Neural progenitor cell (in vitro differentiated cells): Measurements from ENCODE around the gene RGS14. TPM values are rescaled to one million over a fixed set of nuclear protein-coding genes. Genes with fewer than 3 reads are reported as not detected.

Experiments used
- DNase-seq: peaks from one replicate; pipeline ENCODE4 v3.0.0-alpha.2; 2016; ENCODE audit warnings: low spot score
- H2AFZ ChIP-seq: fragments of 200-600 bp; sonication (generic); replicated peaks from 2 replicates; pipeline ENCODE4 v1.6.1; 2016; ENCODE audit warnings: antibody characterized with exemption
- H3F3A ChIP-seq: fragments of 200-600 bp; sonication (generic); 2 replicates; pipeline ENCODE4 v1.6.1; 2016; ENCODE audit warnings: antibody characterized with exemption, low read depth
- H3K27ac ChIP-seq: fragments of 200-600 bp; sonication (generic); 2 replicates; pipeline ENCODE4 v1.5.1; 2016; ENCODE audit warnings: mild to moderate bottlenecking
- H3K27me3 ChIP-seq: fragments of 200-600 bp; sonication (generic); 2 replicates; pipeline ENCODE4 v1.6.1; 2016; ENCODE audit warnings: mild to moderate bottlenecking, moderate library complexity
- H3K36me3 ChIP-seq: fragments of 200-600 bp; sonication (generic); 2 replicates; pipeline ENCODE4 v1.5.1; 2016
- H3K4me1 ChIP-seq: fragments of 200-600 bp; sonication (generic); 2 replicates; pipeline ENCODE4 v1.6.1; 2016; ENCODE audit warnings: mixed run types
- H3K4me2 ChIP-seq: fragments of 200-600 bp; sonication (generic); 2 replicates; pipeline ENCODE4 v1.6.1; 2016
- H3K4me3 ChIP-seq: fragments of 200-600 bp; sonication (generic); 2 replicates; pipeline ENCODE4 v1.5.1; 2016
- H3K79me2 ChIP-seq: fragments of 200-600 bp; sonication (generic); 2 replicates; pipeline ENCODE4 v1.6.1; 2016; ENCODE audit warnings: low read depth
- H3K9ac ChIP-seq: fragments of 200-600 bp; sonication (generic); 2 replicates; pipeline ENCODE4 v1.6.1; 2016
- H3K9me3 ChIP-seq: fragments of 200-600 bp; sonication (generic); 2 replicates; pipeline ENCODE4 v1.5.1; 2016; ENCODE audit warnings: low read depth
- H4K20me1 ChIP-seq: fragments of 200-600 bp; sonication (generic); 2 replicates; pipeline ENCODE4 v1.6.1; 2016; ENCODE audit warnings: low read depth
- H3K27ac Mint-ChIP-seq: 3 replicates; pipeline ENCODE4 v1.8.0; 2021; ENCODE audit warnings: mixed read lengths
- H3K27me3 Mint-ChIP-seq: 2 replicates; pipeline ENCODE4 v1.8.0; 2022; ENCODE audit warnings: low read depth, mild to moderate bottlenecking, inconsistent platforms, moderate library complexity, mixed read lengths; ENCODE audit not compliant: insufficient read depth
- H3K36me3 Mint-ChIP-seq: 3 replicates; pipeline ENCODE4 v1.8.0; 2021; ENCODE audit warnings: mixed read lengths
- H3K4me1 Mint-ChIP-seq: 3 replicates; pipeline ENCODE4 v1.8.0; 2021; ENCODE audit warnings: mixed read lengths
- H3K4me3 Mint-ChIP-seq: 3 replicates; pipeline ENCODE4 v1.8.0; 2021; ENCODE audit warnings: mild to moderate bottlenecking, moderate library complexity, mixed read lengths
- H3K9me3 Mint-ChIP-seq: 3 replicates; pipeline ENCODE4 v1.8.0; 2020; ENCODE audit warnings: mixed read lengths
- CTCF ChIP-seq: fragments of 200-600 bp; sonication (generic); IDR thresholded peaks from 2 replicates; pipeline ENCODE4 v1.5.1; 2017; ENCODE audit warnings: antibody characterized with exemption, mild to moderate bottlenecking
- EZH2 ChIP-seq: fragments of 200-600 bp; sonication (generic); IDR thresholded peaks from 2 replicates; pipeline ENCODE4 v1.6.1; 2017; ENCODE audit warnings: antibody characterized with exemption, mild to moderate bottlenecking, moderate library complexity
- EZH2phosphoT487 ChIP-seq: fragments of 200-600 bp; sonication (generic); IDR thresholded peaks from 2 replicates; pipeline ENCODE4 v1.6.1; 2017; ENCODE audit warnings: antibody characterized with exemption
- total RNA-seq: library from RNA; depleted of rRNA; stranded (reverse); fragments of >200 nt; gene quantifications from 2 replicates; pipeline ENCODE4 v1.2.3, GENCODE V29; 2015; ENCODE audit warnings: low replicate concordance

The RGS14 gene
- total RNA-seq, 1 donor from 2014 or later: 3.2 TPM

GRCh38 chr5:177362292-177362609 is 4.5 kb downstream of the RGS14 start:
- H3F3A ChIP-seq: peaks cover 27% of the 10 kb centered on the region
- H3K36me3 ChIP-seq: no peaks in the 10 kb centered on the region
- peak overlapping the region; percentile 75 for H3K4me2 ChIP-seq
- no peak overlapping the region for H3K4me3 ChIP-seq
- no peaks in the 10 kb centered on the region for H3K9me3 Mint-ChIP-seq
- peaks cover 27% of the 10 kb centered on the region for H3K27me3 ChIP-seq
- no peaks in the 10 kb centered on the region for H4K20me1 ChIP-seq
- H3K9ac ChIP-seq: no peak overlapping the region
- no peaks in the 10 kb centered on the region for H3K36me3 Mint-ChIP-seq
- peak overlapping the region; percentile 72 for H3K4me3 Mint-ChIP-seq
- peaks cover 58% of the 10 kb centered on the region for H3K4me1 Mint-ChIP-seq
- H3K27me3 Mint-ChIP-seq: peaks cover 21% of the 10 kb centered on the region
- TF ChIP-seq EZH2 (no peak), EZH2phosphoT487 (no peak), CTCF (no peak)
- peaks cover 19% of the 10 kb centered on the region for H3K4me1 ChIP-seq
- no peak overlapping the region for H2AFZ ChIP-seq
- H3K9me3 ChIP-seq: no peaks in the 10 kb centered on the region
- no peak overlapping the region for H3K27ac ChIP-seq
- H3K27ac Mint-ChIP-seq: no peak overlapping the region
- H3K79me2 ChIP-seq: no peaks in the 10 kb centered on the region
- no peak for DNase-seq

GRCh38 chr5:177362610-177363507 is 5.1 kb downstream of the RGS14 start:
- DNase-seq: peak; percentile 83
- peak overlapping the region; percentile 81 for H3K4me3 Mint-ChIP-seq
- H3K4me1 Mint-ChIP-seq: peaks cover 53% of the 10 kb centered on the region
- TF ChIP-seq EZH2phosphoT487 (no peak), CTCF (peak; percentile 22), EZH2 (no peak)
- Histone ChIP-seq H3K79me2 (no peaks in the 10 kb centered on the region), H3F3A (peaks cover 27% of the 10 kb centered on the region), H3K27me3 (peaks cover 33% of the 10 kb centered on the region), H2AFZ (peak overlapping the region; percentile 48), H3K27ac (no peak overlapping the region), H3K4me3 (peak overlapping the region; percentile 46), H3K4me1 (peaks cover 19% of the 10 kb centered on the region), H4K20me1 (no peaks in the 10 kb centered on the region), H3K4me2 (peak overlapping the region; percentile 75), H3K9me3 (no peaks in the 10 kb centered on the region), H3K9ac (no peak overlapping the region), H3K36me3 (no peaks in the 10 kb centered on the region)
- no peak overlapping the region for H3K27ac Mint-ChIP-seq
- no peaks in the 10 kb centered on the region for H3K9me3 Mint-ChIP-seq
- no peaks in the 10 kb centered on the region for H3K36me3 Mint-ChIP-seq
- H3K27me3 Mint-ChIP-seq: peaks cover 19% of the 10 kb centered on the region

GRCh38 chr5:177363565-177363964 is 5.8 kb downstream of the RGS14 start:
- H3K79me2 ChIP-seq: no peaks in the 10 kb centered on the region
- peaks cover 33% of the 10 kb centered on the region for H3F3A ChIP-seq
- H3K4me2 ChIP-seq: peak overlapping the region; percentile 75
- Mint-ChIP-seq H3K4me3 (peak overlapping the region; percentile 81), H3K9me3 (no peaks in the 10 kb centered on the region), H3K36me3 (no peaks in the 10 kb centered on the region), H3K27me3 (peaks cover 19% of the 10 kb centered on the region), H3K4me1 (peaks cover 54% of the 10 kb centered on the region), H3K27ac (no peak overlapping the region)
- H2AFZ ChIP-seq: peak overlapping the region; percentile 48
- H3K9ac ChIP-seq: no peak overlapping the region
- H3K27me3 ChIP-seq: peaks cover 40% of the 10 kb centered on the region
- H3K9me3 ChIP-seq: no peaks in the 10 kb centered on the region
- no peaks in the 10 kb centered on the region for H3K36me3 ChIP-seq
- H4K20me1 ChIP-seq: no peaks in the 10 kb centered on the region
- no peak for TF ChIP-seq CTCF
- TF ChIP-seq EZH2phosphoT487: no peak
- no peak for TF ChIP-seq EZH2
- peaks cover 19% of the 10 kb centered on the region for H3K4me1 ChIP-seq
- no peak overlapping the region for H3K27ac ChIP-seq
- no peak for DNase-seq
- H3K4me3 ChIP-seq: peak overlapping the region; percentile 46
